Measurements from ENCODE around the gene DNM3. TPM values are rescaled to one million over a fixed set of nuclear protein-coding genes. Genes with fewer than 3 reads are reported as not detected.

Gene DNM3
- total RNA-seq, 1 donor from 2014 or later, result 2.7 TPM

GRCh38 chr1:172401892-172402291 lies 560.6 kb downstream of the DNM3 start:
- no peak for TF ChIP-seq CTCF (IDR thresholded peaks at IDR 0.05; ENCODE audit: insufficient read depth, low read length, poor library complexity, severe bottlenecking)
- no peak for DNase-seq (ENCODE audit: low read depth)
- Histone ChIP-seq H3K4me3 (ENCODE audit: low read depth, low read length) (no peak overlapping the region), H3K27me3 (ENCODE audit: control insufficient read depth, insufficient read depth, low read length) (no peaks in the 10 kb centered on the region), H3K36me3 (ENCODE audit: control insufficient read depth, insufficient read depth, low read length) (no peaks in the 10 kb centered on the region)

GRCh38 chr1:172402878-172403569 lies 561.7 kb downstream of the DNM3 start:
- DNase-seq (ENCODE audit: low read depth), result no peak
- H3K27me3 ChIP-seq (ENCODE audit: control insufficient read depth, insufficient read depth, low read length), result no peaks in the 10 kb centered on the region
- no peak overlapping the region for H3K4me3 ChIP-seq (ENCODE audit: low read depth, low read length)
- H3K36me3 ChIP-seq (ENCODE audit: control insufficient read depth, insufficient read depth, low read length), result no peaks in the 10 kb centered on the region
- TF ChIP-seq CTCF (IDR thresholded peaks at IDR 0.05; ENCODE audit: insufficient read depth, low read length, poor library complexity, severe bottlenecking), result no peak

- H3K36me3 ChIP-seq (ENCODE audit: control insufficient read depth, insufficient read depth, low read length), result no peaks in the 10 kb centered on the region
- no peak for DNase-seq (ENCODE audit: low read depth)
- H3K27me3 ChIP-seq (ENCODE audit: control insufficient read depth, insufficient read depth, low read length), result no peaks in the 10 kb centered on the region
- no peak overlapping the region for H3K4me3 ChIP-seq (ENCODE audit: low read depth, low read length)
- TF ChIP-seq CTCF (IDR thresholded peaks at IDR 0.05; ENCODE audit: insufficient read depth, low read length, poor library complexity, severe bottlenecking), result no peak
Measured at GRCh38 chr1:172404121-172404520, 562.8 kb downstream of the DNM3 start.

GRCh38 chr1:172405912-172406311 lies 564.6 kb downstream of the DNM3 start:
- no peak for DNase-seq (ENCODE audit: low read depth)
- Histone ChIP-seq H3K4me3 (ENCODE audit: low read depth, low read length) (no peak overlapping the region), H3K36me3 (ENCODE audit: control insufficient read depth, insufficient read depth, low read length) (no peaks in the 10 kb centered on the region), H3K27me3 (ENCODE audit: control insufficient read depth, insufficient read depth, low read length) (no peaks in the 10 kb centered on the region)
- no peak for TF ChIP-seq CTCF (IDR thresholded peaks at IDR 0.05; ENCODE audit: insufficient read depth, low read length, poor library complexity, severe bottlenecking)

- no peak overlapping the region for H3K4me3 ChIP-seq (ENCODE audit: low read depth, low read length)
- no peak for TF ChIP-seq CTCF (IDR thresholded peaks at IDR 0.05; ENCODE audit: insufficient read depth, low read length, poor library complexity, severe bottlenecking)
- H3K36me3 ChIP-seq (ENCODE audit: control insufficient read depth, insufficient read depth, low read length), result no peaks in the 10 kb centered on the region
- H3K27me3 ChIP-seq (ENCODE audit: control insufficient read depth, insufficient read depth, low read length), result no peaks in the 10 kb centered on the region
- DNase-seq (ENCODE audit: low read depth), result no peak
Measured at GRCh38 chr1:172406968-172407367, 565.7 kb downstream of the DNM3 start.

- H3K36me3 ChIP-seq (ENCODE audit: control insufficient read depth, insufficient read depth, low read length), result no peaks in the 10 kb centered on the region
- no peak for DNase-seq (ENCODE audit: low read depth)
- H3K4me3 ChIP-seq (ENCODE audit: low read depth, low read length), result no peak overlapping the region
- no peak for TF ChIP-seq CTCF (IDR thresholded peaks at IDR 0.05; ENCODE audit: insufficient read depth, low read length, poor library complexity, severe bottlenecking)
- H3K27me3 ChIP-seq (ENCODE audit: control insufficient read depth, insufficient read depth, low read length), result no peaks in the 10 kb centered on the region
Measured at GRCh38 chr1:172408958-172409357, 567.7 kb downstream of the DNM3 start.
